Endothelial cell of umbilical vein (primary cell): Measurements from ENCODE around the gene TRPV2. TPM values are rescaled to one million over a fixed set of nuclear protein-coding genes. Genes with fewer than 3 reads are reported as not detected.

ENCODE experiments used
- BruUV-seq: library from RNA; stranded (reverse); fragments of 400-500 nt; replicated peaks from 2 replicates; lab custom pipeline; 2021; lab: Mats Ljungman, UMichigan
- CTCF ChIA-PET: fragments of 300-600, 350-600 bp; sonication (Branson Sonifier 250); formaldehyde crosslinking; loops from one replicate; lab custom pipeline; 2021; ENCODE audit warnings: antibody characterized with exemption, inconsistent platforms; lab: Charles Lee
- POLR2A ChIA-PET: fragments of 300-600, 350-600 bp; sonication (Branson Sonifier 250); formaldehyde crosslinking; loops from one replicate; lab custom pipeline; 2021; ENCODE audit warnings: antibody characterized with exemption, inconsistent platforms; lab: Charles Lee
- DNase-seq: peaks from one replicate; pipeline ENCODE4 v3.0.0-alpha.2; 2011; ENCODE audit warnings: low read depth, low spot score
- FAIRE-seq: peaks from 2 replicates; lab custom pipeline; 2011; peaks lifted over from hg19 to GRCh38; lab: Jason Lieb, UNC
- H2AFZ ChIP-seq: 2 replicates; pipeline ENCODE4 v1.6.0; 2012; ENCODE audit warnings: low read depth, low read length, control low read depth, inconsistent platforms
- H3K27ac ChIP-seq: 2 replicates; pipeline ENCODE4 v1.5.1; 2011; ENCODE audit warnings: low read depth, mild to moderate bottlenecking, control low read depth, low read length, moderate library complexity; ENCODE audit not compliant: insufficient read depth
- H3K27me3 ChIP-seq, 2 experiments: 2 replicates each; pipeline versions ENCODE4 v1.6.0 to v1.6.1; 2011; ENCODE audit warnings: low read length in 2 of 2, mixed read lengths in 1 of 2; ENCODE audit not compliant: control insufficient read depth in 2 of 2, insufficient read depth in 2 of 2
- H3K36me3 ChIP-seq, 2 experiments: 2 replicates in 1 of 2; 3 replicates in 1 of 2; pipeline ENCODE4 v1.5.1; 2011; ENCODE audit warnings: low read length in 2 of 2, mild to moderate bottlenecking in 1 of 2, moderate library complexity in 1 of 2; ENCODE audit not compliant: control insufficient read depth in 2 of 2, insufficient read depth in 2 of 2; ENCODE audit errors: extremely low read depth in 1 of 2
- H3K4me1 ChIP-seq: 3 replicates; pipeline ENCODE4 v1.5.1; 2011; ENCODE audit warnings: mild to moderate bottlenecking, low read length; ENCODE audit not compliant: control insufficient read depth, insufficient read depth; ENCODE audit errors: extremely low read depth
- H3K4me2 ChIP-seq: 2 replicates; pipeline ENCODE4 v1.6.1; 2011; ENCODE audit warnings: low read length, control low read depth, mixed read lengths; ENCODE audit not compliant: insufficient read depth
- H3K4me3 ChIP-seq, 3 experiments: fragments of 200-600 bp in 1 of 3; sonication (generic), shearing (Covaris generic) in 1 of 3; replicated peaks in 1 of 3; 2 replicates each; pipeline ENCODE4 v1.5.1; 2011 to 2016; ENCODE audit warnings: control low read depth in 3 of 3, low read length in 3 of 3, mild to moderate bottlenecking in 2 of 3, inconsistent platforms in 1 of 3, low read depth in 1 of 3, moderate library complexity in 1 of 3; ENCODE audit not compliant: insufficient read depth in 1 of 3
- H3K79me2 ChIP-seq: 2 replicates; pipeline ENCODE4 v1.6.0; 2012; ENCODE audit warnings: low read length, inconsistent platforms; ENCODE audit not compliant: control insufficient read depth, insufficient read depth
- H3K9ac ChIP-seq: replicated peaks from 2 replicates; pipeline ENCODE3; 2011; ENCODE audit warnings: low read length, control low read depth; ENCODE audit not compliant: insufficient read depth; ENCODE audit errors: extremely low read depth
- H3K9me1 ChIP-seq: replicated peaks from 3 replicates; pipeline ENCODE4 v1.6.0; 2011; ENCODE audit warnings: mild to moderate bottlenecking, low read length; ENCODE audit not compliant: control insufficient read depth, insufficient read depth; ENCODE audit errors: extremely low read depth
- H3K9me3 ChIP-seq: replicated peaks from 2 replicates; pipeline ENCODE4 v1.5.1; 2012; ENCODE audit warnings: low read length, inconsistent platforms; ENCODE audit not compliant: control insufficient read depth, insufficient read depth
- H4K20me1 ChIP-seq: replicated peaks from 2 replicates; pipeline ENCODE3; 2011; ENCODE audit warnings: mild to moderate bottlenecking, low read length; ENCODE audit not compliant: control insufficient read depth, insufficient read depth; ENCODE audit errors: extremely low read depth
- EZH2 ChIP-seq: IDR thresholded peaks from 2 replicates; pipeline ENCODE4 v1.6.1; 2012; ENCODE audit warnings: borderline replicate concordance, low read depth, mild to moderate bottlenecking, moderate library complexity, low read length, inconsistent platforms; ENCODE audit not compliant: severe bottlenecking
- FOS ChIP-seq: IDR thresholded peaks from 2 replicates; pipeline ENCODE4 v1.6.1; 2011; ENCODE audit warnings: mild to moderate bottlenecking, low read length, moderate library complexity, borderline replicate concordance; ENCODE audit not compliant: insufficient read depth
- GATA2 ChIP-seq: IDR thresholded peaks from 2 replicates; pipeline ENCODE4 v1.7.0; 2011; ENCODE audit warnings: low read depth, mild to moderate bottlenecking, moderate library complexity, mixed read lengths, low read length; ENCODE audit not compliant: insufficient read length, insufficient read depth
- JUN ChIP-seq: IDR thresholded peaks from 2 replicates; pipeline ENCODE4 v1.6.1; 2011; ENCODE audit warnings: borderline replicate concordance, low read depth; ENCODE audit not compliant: insufficient read length, insufficient read depth
- MYC ChIP-seq: IDR thresholded peaks from one replicate; pipeline ENCODE4 v1.6.1; 2011; ENCODE audit warnings: mild to moderate bottlenecking, low read depth, low read length
- POLR2A ChIP-seq: IDR thresholded peaks from 2 replicates; pipeline ENCODE4 v1.6.1; 2012; ENCODE audit warnings: low read depth, mild to moderate bottlenecking, control low read depth, low read length
- POLR2AphosphoS5 ChIP-seq: IDR thresholded peaks from 2 replicates; pipeline ENCODE4 v1.6.1; 2012; ENCODE audit warnings: low read depth, mild to moderate bottlenecking, control low read depth, low read length, moderate library complexity; ENCODE audit not compliant: insufficient read depth
- dilution Hi-C: fragments of 300-500 bp; cut with MboI; formaldehyde crosslinking; loops from one replicate; pipeline ENCODE4 v1.15.0; 2019; ENCODE audit warnings: low sequenced_read_pairs; ENCODE audit not compliant: extremely low pct_ligation_motif_present
- intact Hi-C: fragments of 100-400 bp; cut with micrococcal nuclease; formaldehyde crosslinking; loops from one replicate; pipeline ENCODE4 v1.10.0; 2022
- polyA plus RNA-seq, 4 experiments: library from polyadenylated mRNA; depleted of rRNA in 3 of 4; stranded (reverse) in 3 of 4; unstranded in 1 of 4; fragments of >200 nt; gene quantifications; 2 replicates each; pipeline versions ENCODE4 v1.2.1 to v1.2.3, GENCODE V29; 2011 to 2012; ENCODE audit warnings: missing spikeins in 1 of 4
- total RNA-seq: library from RNA; stranded (reverse); gene quantifications from 2 replicates; pipeline ENCODE4 v1.2.3, GENCODE V29; 2021
- TF ChIP-seq, protein P1 (sequence below): IDR thresholded peaks from 2 replicates; pipeline ENCODE4 v1.6.1; 2011; ENCODE audit not compliant: insufficient read depth, insufficient read length
- TF ChIP-seq, protein P2 (sequence below), 2 donors: IDR thresholded peaks; 1 replicate in 1 of 2; 2 replicates in 1 of 2; pipeline ENCODE4 v1.5.1; 2011; ENCODE audit warnings: low read length in 2 of 2, mild to moderate bottlenecking in 2 of 2, moderate library complexity in 2 of 2, control low read depth in 1 of 2, inconsistent platforms in 1 of 2, low read depth in 1 of 2; ENCODE audit not compliant: insufficient read depth in 1 of 2; ENCODE audit errors: extremely low read depth in 1 of 2

TRPV2 gene
- total and polyA plus RNA-seq, 2 donors (not counting 3 experiments of a cell fraction or from before 2014, with no cell fraction given), result 4.2 to 10.6 TPM

DNA sequence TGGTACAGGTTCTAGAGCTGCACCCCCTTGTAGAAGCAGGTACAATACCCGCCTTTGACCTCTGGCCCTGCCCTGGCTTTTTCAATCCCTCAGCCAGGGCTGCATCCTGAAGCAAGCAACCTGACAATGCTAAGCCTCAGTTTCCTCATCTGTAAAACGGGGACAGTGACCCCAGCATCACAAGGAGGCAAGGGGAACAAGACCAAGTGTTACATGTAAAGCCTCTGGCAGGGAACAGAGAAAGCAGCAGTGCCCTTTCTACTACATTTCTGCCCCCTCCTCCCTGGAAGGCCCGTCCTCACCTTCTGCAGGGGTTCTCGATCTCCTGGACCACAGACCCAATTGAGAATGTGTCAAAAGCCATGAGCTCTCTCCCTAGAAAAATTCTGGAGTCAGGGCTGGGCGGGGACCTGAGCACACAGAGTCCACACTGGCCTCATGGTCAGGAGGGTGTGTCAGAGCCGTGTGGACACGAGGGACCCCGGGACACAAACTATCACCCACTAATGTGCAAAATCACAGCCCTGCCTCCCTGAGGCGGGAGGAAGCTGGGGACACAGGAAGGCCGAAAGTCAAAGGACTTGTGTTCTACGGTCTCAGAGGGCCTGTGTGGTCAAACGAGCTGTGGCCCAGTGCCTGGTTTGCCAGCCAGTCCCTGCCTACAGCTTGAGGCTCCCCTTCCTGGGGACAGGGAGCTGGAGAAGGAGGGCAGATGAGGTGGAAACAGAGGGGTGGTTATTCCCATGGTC lies 49.1 kb downstream of the TRPV2 start:
- H3K4me2 ChIP-seq, result no peak overlapping the region
- TF ChIP-seq, protein P1, sequence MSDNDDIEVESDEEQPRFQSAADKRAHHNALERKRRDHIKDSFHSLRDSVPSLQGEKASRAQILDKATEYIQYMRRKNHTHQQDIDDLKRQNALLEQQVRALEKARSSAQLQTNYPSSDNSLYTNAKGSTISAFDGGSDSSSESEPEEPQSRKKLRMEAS, result no peak
- TF ChIP-seq POLR2AphosphoS5, result no peak
- no peak for TF ChIP-seq EZH2
- no peak for TF ChIP-seq POLR2A
- no peak for TF ChIP-seq MYC
- TF ChIP-seq, protein P2, sequence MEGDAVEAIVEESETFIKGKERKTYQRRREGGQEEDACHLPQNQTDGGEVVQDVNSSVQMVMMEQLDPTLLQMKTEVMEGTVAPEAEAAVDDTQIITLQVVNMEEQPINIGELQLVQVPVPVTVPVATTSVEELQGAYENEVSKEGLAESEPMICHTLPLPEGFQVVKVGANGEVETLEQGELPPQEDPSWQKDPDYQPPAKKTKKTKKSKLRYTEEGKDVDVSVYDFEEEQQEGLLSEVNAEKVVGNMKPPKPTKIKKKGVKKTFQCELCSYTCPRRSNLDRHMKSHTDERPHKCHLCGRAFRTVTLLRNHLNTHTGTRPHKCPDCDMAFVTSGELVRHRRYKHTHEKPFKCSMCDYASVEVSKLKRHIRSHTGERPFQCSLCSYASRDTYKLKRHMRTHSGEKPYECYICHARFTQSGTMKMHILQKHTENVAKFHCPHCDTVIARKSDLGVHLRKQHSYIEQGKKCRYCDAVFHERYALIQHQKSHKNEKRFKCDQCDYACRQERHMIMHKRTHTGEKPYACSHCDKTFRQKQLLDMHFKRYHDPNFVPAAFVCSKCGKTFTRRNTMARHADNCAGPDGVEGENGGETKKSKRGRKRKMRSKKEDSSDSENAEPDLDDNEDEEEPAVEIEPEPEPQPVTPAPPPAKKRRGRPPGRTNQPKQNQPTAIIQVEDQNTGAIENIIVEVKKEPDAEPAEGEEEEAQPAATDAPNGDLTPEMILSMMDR (IDR thresholded peaks at IDR 0.05; ENCODE audit: extremely low read depth in 1 of 2, insufficient read depth in 1 of 2, low read depth in 1 of 2, low read length in 2 of 2), result no peak
- no peak for TF ChIP-seq FOS
- TF ChIP-seq JUN, result no peak
- TF ChIP-seq GATA2, result no peak
- H3K79me2 ChIP-seq, result no peaks in the 10 kb centered on the region
- ChIA-PET POLR2A (no interaction called here), CTCF (interaction anchor here (0.7 to 6.7 kb wide), 20 partner anchors 8 to 101 kb away, joined by 3 to 87 read pairs (median 4); partner anchors contain the start of gene LRRC75A)
- H4K20me1 ChIP-seq, result no peaks in the 10 kb centered on the region
- BruUV-seq, result no TSS peak
- H3K9ac ChIP-seq, result no peak overlapping the region
- intact Hi-C loops (no loop called here), dilution Hi-C loops (no loop called here)
- H3K9me1 ChIP-seq, result no peaks in the 10 kb centered on the region
- H3K27ac ChIP-seq, result no peak overlapping the region
- H2AFZ ChIP-seq, result no peak overlapping the region
- FAIRE-seq (no peak), DNase-seq (no peak)
- no peaks in the 10 kb centered on the region for H3K36me3 ChIP-seq
- no peak overlapping the region for H3K4me3 ChIP-seq
- H3K27me3 ChIP-seq, result no peaks in the 10 kb centered on the region
- no peaks in the 10 kb centered on the region for H3K9me3 ChIP-seq
- H3K4me1 ChIP-seq, result peaks cover 22% of the 10 kb centered on the region
